Neural cell (in vitro differentiated cells): Measurements from ENCODE around the gene RND3. TPM values are rescaled to one million over a fixed set of nuclear protein-coding genes. Genes with fewer than 3 reads are reported as not detected.

Source experiments
- H2AFZ ChIP-seq: fragments of 200-600, 300-800 bp; sonication (generic), shearing (Covaris generic); 2 replicates; pipeline ENCODE4 v1.6.0; 2014; ENCODE audit warnings: low read depth, mild to moderate bottlenecking, antibody characterized with exemption, low read length, moderate library complexity
- H3F3A ChIP-seq: fragments of 200-600 bp; shearing (Covaris generic); 2 replicates; pipeline ENCODE4 v1.6.1; 2016; ENCODE audit warnings: mild to moderate bottlenecking, moderate library complexity, mixed read lengths, antibody characterized with exemption, low read length; ENCODE audit not compliant: insufficient read depth, poor library complexity, severe bottlenecking
- H3K27ac ChIP-seq: fragments of 200-600, 300-800 bp; sonication (generic), shearing (Covaris generic); 2 replicates; pipeline ENCODE4 v1.5.1; 2014; ENCODE audit warnings: mild to moderate bottlenecking, low read length, moderate library complexity
- H3K27me3 ChIP-seq: fragments of 300-800, 200-600 bp; sonication (generic), shearing (Covaris generic); 2 replicates; pipeline ENCODE4 v1.6.0; 2014; ENCODE audit warnings: mild to moderate bottlenecking, low read depth, low read length, moderate library complexity; ENCODE audit not compliant: insufficient read depth
- H3K36me3 ChIP-seq: fragments of 300-800, 200-600 bp; sonication (generic), shearing (Covaris generic); 2 replicates; pipeline ENCODE4 v1.5.1; 2014; ENCODE audit warnings: mild to moderate bottlenecking, antibody characterized with exemption, low read length, moderate library complexity; ENCODE audit not compliant: insufficient read depth
- H3K4me2 ChIP-seq: fragments of 300-800, 200-600 bp; sonication (generic), shearing (Covaris generic); 2 replicates; pipeline ENCODE4 v1.6.0; 2014; ENCODE audit warnings: mild to moderate bottlenecking, low read length
- H3K4me3 ChIP-seq: fragments of 300-800, 200-600 bp; sonication (generic), shearing (Covaris generic); 2 replicates; pipeline ENCODE4 v1.5.1; 2014; ENCODE audit warnings: mild to moderate bottlenecking, low read length, moderate library complexity
- H3K79me2 ChIP-seq: fragments of 200-600 bp; shearing (Covaris generic); replicated peaks from 2 replicates; pipeline ENCODE4 v1.6.0; 2014; ENCODE audit warnings: mild to moderate bottlenecking, low read length, moderate library complexity; ENCODE audit not compliant: insufficient read depth
- H3K9ac ChIP-seq: fragments of 300-800, 200-600 bp; sonication (generic), shearing (Covaris generic); 2 replicates; pipeline ENCODE4 v1.6.1; 2016; ENCODE audit warnings: mild to moderate bottlenecking, low read length, mixed read lengths
- H3K9me2 ChIP-seq: fragments of 200-600 bp; shearing (Covaris generic); 2 replicates; pipeline ENCODE4 v1.6.1; 2016; ENCODE audit warnings: mild to moderate bottlenecking, low read length, mixed read lengths; ENCODE audit not compliant: insufficient read depth
- H3K9me3 ChIP-seq: fragments of 200-600, 300-800 bp; sonication (generic), shearing (Covaris generic); 2 replicates; pipeline ENCODE4 v1.6.1; 2016; ENCODE audit warnings: mild to moderate bottlenecking, mixed run types, low read length, moderate library complexity, mixed read lengths
- H4K20me1 ChIP-seq: fragments of 200-600 bp; shearing (Covaris generic); 2 replicates; pipeline ENCODE4 v1.6.1; 2016; ENCODE audit warnings: mild to moderate bottlenecking, mixed run types; ENCODE audit not compliant: insufficient read depth
- EP300 ChIP-seq: fragments of 450-650 bp; conservative IDR thresholded peaks from 2 replicates; pipeline ENCODE4 v1.6.1; 2014; ENCODE audit warnings: antibody characterized with exemption, mild to moderate bottlenecking, moderate library complexity; ENCODE audit not compliant: poor library complexity, severe bottlenecking
- EZH2 ChIP-seq: fragments of 200-600, 300-800 bp; shearing (Covaris generic), sonication (generic); IDR thresholded peaks from 2 replicates; pipeline ENCODE4 v1.6.1; 2014; ENCODE audit warnings: antibody characterized with exemption, low read length, borderline replicate concordance, mild to moderate bottlenecking; ENCODE audit not compliant: insufficient read depth, poor library complexity, severe bottlenecking
- MXI1 ChIP-seq: fragments of 450-650 bp; conservative IDR thresholded peaks from 2 replicates; pipeline ENCODE4 v1.6.1; 2014; ENCODE audit warnings: antibody characterized with exemption, mild to moderate bottlenecking; ENCODE audit not compliant: poor library complexity, severe bottlenecking
- POLR2AphosphoS5 ChIP-seq: IDR thresholded peaks from 2 replicates; pipeline ENCODE4 v1.6.1; 2012
- RAD21 ChIP-seq: fragments of 450-650 bp; conservative IDR thresholded peaks from 2 replicates; pipeline ENCODE4 v1.6.1; 2014; ENCODE audit warnings: antibody characterized with exemption, mild to moderate bottlenecking, moderate library complexity
- SMC3 ChIP-seq: fragments of 450-650 bp; conservative IDR thresholded peaks from 2 replicates; pipeline ENCODE4 v1.6.1; 2014; ENCODE audit warnings: antibody characterized with exemption, mild to moderate bottlenecking, moderate library complexity; ENCODE audit not compliant: poor library complexity
- TAF1 ChIP-seq: IDR thresholded peaks from 2 replicates; pipeline ENCODE4 v1.6.1; 2012; ENCODE audit warnings: low read depth
- polyA plus RNA-seq: library from polyadenylated mRNA; depleted of rRNA; stranded (reverse); fragments of >200 nt; gene quantifications from 2 replicates; pipeline ENCODE4 v1.2.3, GENCODE V29; 2014
- TF ChIP-seq, protein P1 (sequence below): fragments of 450-650 bp; IDR thresholded peaks from 2 replicates; pipeline ENCODE4 v1.5.1; 2014; ENCODE audit warnings: antibody characterized with exemption, mild to moderate bottlenecking, moderate library complexity; ENCODE audit not compliant: poor library complexity, severe bottlenecking
- TF ChIP-seq, protein P2 (sequence below): IDR thresholded peaks from 2 replicates; pipeline ENCODE4 v1.6.1; 2012; ENCODE audit warnings: borderline replicate concordance

Gene RND3
- polyA plus RNA-seq, 1 donor from 2014 or later: 143 TPM

DNA sequence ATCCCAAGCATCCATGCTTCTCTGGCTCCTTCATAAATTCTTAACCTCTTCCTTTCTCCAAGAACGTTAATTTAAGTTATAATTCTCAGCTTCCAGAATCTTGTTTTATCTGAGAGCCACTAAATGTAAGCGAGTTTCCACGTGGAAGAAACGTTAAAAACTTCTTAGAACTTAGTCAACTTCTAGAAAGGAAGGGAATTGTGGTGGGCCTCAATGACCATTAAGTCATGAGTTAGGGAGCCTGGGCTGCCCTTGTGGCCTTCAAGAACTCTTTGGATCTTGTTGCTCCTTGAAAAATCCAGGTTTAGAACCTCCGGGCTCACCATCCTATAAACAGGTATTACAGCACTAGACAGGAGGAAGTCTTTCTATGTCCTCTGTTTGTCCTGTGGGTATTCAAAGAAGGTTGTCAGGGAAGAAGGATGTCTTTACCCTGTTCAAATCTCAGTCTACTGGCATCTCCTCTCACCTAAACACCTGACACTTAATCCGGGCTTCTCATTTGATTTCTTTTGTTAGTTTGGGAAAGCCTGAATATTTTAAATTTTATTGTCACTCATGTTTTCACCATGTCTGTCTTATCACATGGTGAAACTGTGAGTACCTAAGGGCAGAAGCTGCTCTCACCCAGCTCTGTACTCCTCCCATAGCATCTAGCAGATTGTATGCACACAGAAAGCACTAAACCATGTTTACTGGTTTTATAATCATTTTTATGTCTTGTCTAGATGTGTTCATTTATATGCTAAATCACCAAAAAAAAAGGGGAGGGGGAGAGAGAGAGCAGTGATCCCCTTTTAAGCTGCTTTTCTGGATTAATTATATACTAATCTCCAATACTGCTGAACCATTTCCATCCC is 6.3 kb downstream of the RND3 start:
- H2AFZ ChIP-seq: no peak overlapping the region
- peaks cover 96% of the 10 kb centered on the region for H3K79me2 ChIP-seq
- H3K27ac ChIP-seq: peak overlapping the region; percentile 19
- H3K9ac ChIP-seq: no peak overlapping the region
- peak overlapping the region; percentile 24 for H3K4me2 ChIP-seq
- H3K9me2 ChIP-seq: no peaks in the 10 kb centered on the region
- no peaks in the 10 kb centered on the region for H3K36me3 ChIP-seq
- H3K27me3 ChIP-seq: no peaks in the 10 kb centered on the region
- no peaks in the 10 kb centered on the region for H4K20me1 ChIP-seq
- no peak for TF ChIP-seq RAD21
- H3K9me3 ChIP-seq: no peaks in the 10 kb centered on the region
- H3F3A ChIP-seq: peaks cover 6% of the 10 kb centered on the region
- H3K4me3 ChIP-seq: peak overlapping the region; percentile 76

DNA sequence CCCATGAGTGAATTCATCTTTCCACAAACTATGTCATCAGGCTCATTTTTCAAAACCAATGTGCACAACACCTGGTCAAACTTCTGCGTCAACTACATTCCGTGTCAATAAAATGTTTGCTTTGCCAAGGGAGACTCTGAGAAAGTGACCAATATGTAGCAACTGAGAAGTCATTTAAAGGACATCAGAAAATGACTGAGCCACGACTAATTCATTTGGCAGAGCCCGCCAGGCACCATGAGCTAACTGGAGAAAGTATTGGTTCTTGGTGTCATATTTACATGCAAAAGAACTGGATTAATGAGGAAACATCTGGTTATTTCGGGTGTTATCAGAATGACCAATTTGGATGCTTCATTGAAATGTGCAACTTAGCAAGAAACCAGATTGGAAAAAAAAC is 7.2 kb downstream of the RND3 start:
- no peaks in the 10 kb centered on the region for H3K9me2 ChIP-seq
- H2AFZ ChIP-seq: no peak overlapping the region
- H3K9ac ChIP-seq: no peak overlapping the region
- peaks cover 6% of the 10 kb centered on the region for H3F3A ChIP-seq
- peak overlapping the region; percentile 10 for H3K4me2 ChIP-seq
- H4K20me1 ChIP-seq: no peaks in the 10 kb centered on the region
- H3K36me3 ChIP-seq: no peaks in the 10 kb centered on the region
- H3K9me3 ChIP-seq: no peaks in the 10 kb centered on the region
- peaks cover 100% of the 10 kb centered on the region for H3K79me2 ChIP-seq
- H3K27me3 ChIP-seq: no peaks in the 10 kb centered on the region
- H3K4me3 ChIP-seq: peak overlapping the region; percentile 76
- TF ChIP-seq, protein P1, sequence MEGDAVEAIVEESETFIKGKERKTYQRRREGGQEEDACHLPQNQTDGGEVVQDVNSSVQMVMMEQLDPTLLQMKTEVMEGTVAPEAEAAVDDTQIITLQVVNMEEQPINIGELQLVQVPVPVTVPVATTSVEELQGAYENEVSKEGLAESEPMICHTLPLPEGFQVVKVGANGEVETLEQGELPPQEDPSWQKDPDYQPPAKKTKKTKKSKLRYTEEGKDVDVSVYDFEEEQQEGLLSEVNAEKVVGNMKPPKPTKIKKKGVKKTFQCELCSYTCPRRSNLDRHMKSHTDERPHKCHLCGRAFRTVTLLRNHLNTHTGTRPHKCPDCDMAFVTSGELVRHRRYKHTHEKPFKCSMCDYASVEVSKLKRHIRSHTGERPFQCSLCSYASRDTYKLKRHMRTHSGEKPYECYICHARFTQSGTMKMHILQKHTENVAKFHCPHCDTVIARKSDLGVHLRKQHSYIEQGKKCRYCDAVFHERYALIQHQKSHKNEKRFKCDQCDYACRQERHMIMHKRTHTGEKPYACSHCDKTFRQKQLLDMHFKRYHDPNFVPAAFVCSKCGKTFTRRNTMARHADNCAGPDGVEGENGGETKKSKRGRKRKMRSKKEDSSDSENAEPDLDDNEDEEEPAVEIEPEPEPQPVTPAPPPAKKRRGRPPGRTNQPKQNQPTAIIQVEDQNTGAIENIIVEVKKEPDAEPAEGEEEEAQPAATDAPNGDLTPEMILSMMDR: no peak
- TF ChIP-seq POLR2AphosphoS5 (no peak), TAF1 (no peak), EP300 (no peak), SMC3 (no peak), RAD21 (no peak), EZH2 (no peak), MXI1 (no peak)
- TF ChIP-seq, protein P2, sequence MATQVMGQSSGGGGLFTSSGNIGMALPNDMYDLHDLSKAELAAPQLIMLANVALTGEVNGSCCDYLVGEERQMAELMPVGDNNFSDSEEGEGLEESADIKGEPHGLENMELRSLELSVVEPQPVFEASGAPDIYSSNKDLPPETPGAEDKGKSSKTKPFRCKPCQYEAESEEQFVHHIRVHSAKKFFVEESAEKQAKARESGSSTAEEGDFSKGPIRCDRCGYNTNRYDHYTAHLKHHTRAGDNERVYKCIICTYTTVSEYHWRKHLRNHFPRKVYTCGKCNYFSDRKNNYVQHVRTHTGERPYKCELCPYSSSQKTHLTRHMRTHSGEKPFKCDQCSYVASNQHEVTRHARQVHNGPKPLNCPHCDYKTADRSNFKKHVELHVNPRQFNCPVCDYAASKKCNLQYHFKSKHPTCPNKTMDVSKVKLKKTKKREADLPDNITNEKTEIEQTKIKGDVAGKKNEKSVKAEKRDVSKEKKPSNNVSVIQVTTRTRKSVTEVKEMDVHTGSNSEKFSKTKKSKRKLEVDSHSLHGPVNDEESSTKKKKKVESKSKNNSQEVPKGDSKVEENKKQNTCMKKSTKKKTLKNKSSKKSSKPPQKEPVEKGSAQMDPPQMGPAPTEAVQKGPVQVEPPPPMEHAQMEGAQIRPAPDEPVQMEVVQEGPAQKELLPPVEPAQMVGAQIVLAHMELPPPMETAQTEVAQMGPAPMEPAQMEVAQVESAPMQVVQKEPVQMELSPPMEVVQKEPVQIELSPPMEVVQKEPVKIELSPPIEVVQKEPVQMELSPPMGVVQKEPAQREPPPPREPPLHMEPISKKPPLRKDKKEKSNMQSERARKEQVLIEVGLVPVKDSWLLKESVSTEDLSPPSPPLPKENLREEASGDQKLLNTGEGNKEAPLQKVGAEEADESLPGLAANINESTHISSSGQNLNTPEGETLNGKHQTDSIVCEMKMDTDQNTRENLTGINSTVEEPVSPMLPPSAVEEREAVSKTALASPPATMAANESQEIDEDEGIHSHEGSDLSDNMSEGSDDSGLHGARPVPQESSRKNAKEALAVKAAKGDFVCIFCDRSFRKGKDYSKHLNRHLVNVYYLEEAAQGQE: no peak
- H3K27ac ChIP-seq: no peak overlapping the region
